ENCODE measurements around the gene MAU2.

Gene MAU2

DNA sequence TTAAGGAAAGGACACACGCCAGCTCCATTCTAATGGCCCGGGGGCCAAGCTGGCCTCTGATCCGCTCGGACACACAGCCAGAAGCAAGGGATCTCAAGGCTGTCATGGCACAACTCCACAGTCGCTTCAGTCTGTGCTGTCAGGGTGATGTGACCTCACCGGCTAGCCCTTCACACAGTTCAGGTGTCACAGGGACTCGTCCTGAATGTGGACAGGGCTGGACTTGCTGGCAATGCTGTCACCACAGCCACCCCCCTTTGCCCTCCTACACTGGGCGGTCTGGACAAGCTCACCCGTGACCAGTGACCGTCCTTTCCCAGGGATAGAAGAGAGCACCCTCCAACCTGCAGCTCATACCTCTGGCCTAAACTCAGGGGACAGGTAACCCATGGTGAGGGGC is 15.6 kb upstream of the MAU2 start:
- no peaks in the 10 kb centered on the region for H3K4me1 ChIP-seq (ENCODE audit: control insufficient read depth in 5 of 5, insufficient read depth in 5 of 5, low read length in 5 of 5)
- H3K27ac ChIP-seq (ENCODE audit: low read depth, low read length), result no peak overlapping the region
- H3K9me3 ChIP-seq (ENCODE audit: control insufficient read depth in 5 of 5, low read length in 5 of 5), result no peaks in the 10 kb centered on the region
- no peaks in the 10 kb centered on the region for H3K27me3 ChIP-seq (ENCODE audit: control insufficient read depth in 5 of 5, insufficient read depth in 4 of 5, low read length in 5 of 5)
- no peak overlapping the region for H3K9ac ChIP-seq (ENCODE audit: low read length in 5 of 5)
- H3K4me3 ChIP-seq (ENCODE audit: low read depth in 1 of 5, low read length in 5 of 5), result no peak overlapping the region
- peaks cover 0 to 95% (median 84%) of the 10 kb centered on the region in 5 donors for H3K36me3 ChIP-seq (ENCODE audit: control insufficient read depth in 5 of 5, insufficient read depth in 5 of 5, low read length in 5 of 5)

DNA sequence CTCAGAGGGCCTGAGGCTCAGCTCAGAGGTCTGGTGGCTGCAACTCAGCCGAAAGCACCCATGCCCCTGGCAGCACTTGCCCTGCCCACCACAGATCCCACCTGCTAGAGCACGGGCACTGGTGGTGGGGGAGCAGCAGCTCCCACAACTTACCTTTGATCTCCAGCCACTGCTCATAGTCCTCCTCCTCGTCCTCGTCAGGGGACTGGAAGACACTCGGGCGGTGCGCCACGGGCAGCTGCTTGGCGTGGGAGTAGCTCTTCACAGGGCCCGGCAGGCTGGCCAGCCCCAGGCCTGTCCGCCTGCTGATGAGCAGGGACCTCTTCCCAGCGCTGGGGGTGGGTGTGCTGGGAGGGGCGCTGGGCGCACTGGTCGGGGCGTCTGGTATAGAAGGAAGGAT is 14.9 kb upstream of the MAU2 start:
- Histone ChIP-seq H3K27me3 (ENCODE audit: control insufficient read depth in 5 of 5, insufficient read depth in 4 of 5, low read length in 5 of 5) (no peaks in the 10 kb centered on the region), H3K36me3 (ENCODE audit: control insufficient read depth in 5 of 5, insufficient read depth in 5 of 5, low read length in 5 of 5) (peaks cover 0 to 93% (median 82%) of the 10 kb centered on the region in 5 donors), H3K4me3 (ENCODE audit: low read depth in 1 of 5, low read length in 5 of 5) (no peak overlapping the region), H3K27ac (ENCODE audit: low read depth, low read length) (no peak overlapping the region), H3K9ac (ENCODE audit: low read length in 5 of 5) (no peak overlapping the region), H3K9me3 (ENCODE audit: control insufficient read depth in 5 of 5, low read length in 5 of 5) (no peaks in the 10 kb centered on the region), H3K4me1 (ENCODE audit: control insufficient read depth in 5 of 5, insufficient read depth in 5 of 5, low read length in 5 of 5) (no peaks in the 10 kb centered on the region)

DNA sequence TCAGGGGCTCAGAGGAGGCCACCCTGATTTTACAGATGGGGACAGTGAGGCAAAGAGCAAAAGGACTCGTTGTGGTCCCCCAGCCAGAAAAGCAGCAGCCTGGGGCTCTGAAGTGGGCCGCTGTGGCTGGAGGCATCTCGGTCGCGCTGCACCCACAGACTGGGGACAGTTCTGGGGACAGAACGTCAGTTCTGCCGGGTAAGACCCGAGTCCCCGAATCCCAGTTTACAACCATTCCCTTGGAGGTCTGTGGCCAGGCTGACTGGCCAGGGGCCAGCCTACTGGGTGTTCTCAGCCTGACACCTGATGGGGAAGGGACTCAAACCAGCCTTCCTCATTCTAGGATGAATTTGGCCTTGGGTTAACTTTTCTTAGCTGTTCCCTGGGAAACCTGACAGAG is 14.4 kb upstream of the MAU2 start:
- peaks cover 0 to 89% (median 77%) of the 10 kb centered on the region in 5 donors for H3K36me3 ChIP-seq (ENCODE audit: control insufficient read depth in 5 of 5, insufficient read depth in 5 of 5, low read length in 5 of 5)

DNA sequence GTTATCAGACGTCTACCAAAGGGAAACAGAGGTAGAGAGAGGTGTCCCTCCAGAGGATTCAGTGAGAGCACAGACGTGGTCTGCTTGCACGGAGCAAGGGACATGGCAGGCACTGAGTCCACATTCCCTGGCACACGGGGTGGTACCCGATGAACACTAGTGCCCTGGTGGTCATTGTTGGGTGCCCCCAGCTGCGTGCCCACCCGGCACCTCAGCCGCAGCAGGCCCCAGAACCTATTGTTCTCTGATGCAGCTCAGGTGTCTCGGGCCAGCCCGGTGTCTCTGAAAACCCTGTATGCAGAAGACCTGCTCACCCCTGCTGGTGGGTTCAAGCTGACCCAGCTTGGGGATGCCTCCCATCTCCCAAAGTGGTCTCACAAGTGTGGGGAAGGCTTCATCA is 12.3 kb upstream of the MAU2 start:
- no peak overlapping the region for H3K4me3 ChIP-seq (ENCODE audit: low read depth in 1 of 5, low read length in 5 of 5)
- no peaks in the 10 kb centered on the region for H3K4me1 ChIP-seq (ENCODE audit: control insufficient read depth in 5 of 5, insufficient read depth in 5 of 5, low read length in 5 of 5)
- H3K27ac ChIP-seq (ENCODE audit: low read depth, low read length), result no peak overlapping the region
- H3K9me3 ChIP-seq (ENCODE audit: control insufficient read depth in 5 of 5, low read length in 5 of 5), result no peaks in the 10 kb centered on the region
- no peaks in the 10 kb centered on the region for H3K27me3 ChIP-seq (ENCODE audit: control insufficient read depth in 5 of 5, insufficient read depth in 4 of 5, low read length in 5 of 5)
- no peak overlapping the region for H3K9ac ChIP-seq (ENCODE audit: low read length in 5 of 5)
- H3K36me3 ChIP-seq (ENCODE audit: control insufficient read depth in 5 of 5, insufficient read depth in 5 of 5, low read length in 5 of 5), result peaks cover 0 to 80% (median 66%) of the 10 kb centered on the region in 5 donors

More for the DNA sequence above, 14.4 kb upstream of the MAU2 start:
- Histone ChIP-seq H3K4me1 (ENCODE audit: control insufficient read depth in 5 of 5, insufficient read depth in 5 of 5, low read length in 5 of 5) (no peaks in the 10 kb centered on the region), H3K9me3 (ENCODE audit: control insufficient read depth in 5 of 5, low read length in 5 of 5) (no peaks in the 10 kb centered on the region), H3K4me3 (ENCODE audit: low read depth in 1 of 5, low read length in 5 of 5) (no peak overlapping the region), H3K27me3 (ENCODE audit: control insufficient read depth in 5 of 5, insufficient read depth in 4 of 5, low read length in 5 of 5) (no peaks in the 10 kb centered on the region), H3K27ac (ENCODE audit: low read depth, low read length) (no peak overlapping the region), H3K9ac (ENCODE audit: low read length in 5 of 5) (no peak overlapping the region)

DNA sequence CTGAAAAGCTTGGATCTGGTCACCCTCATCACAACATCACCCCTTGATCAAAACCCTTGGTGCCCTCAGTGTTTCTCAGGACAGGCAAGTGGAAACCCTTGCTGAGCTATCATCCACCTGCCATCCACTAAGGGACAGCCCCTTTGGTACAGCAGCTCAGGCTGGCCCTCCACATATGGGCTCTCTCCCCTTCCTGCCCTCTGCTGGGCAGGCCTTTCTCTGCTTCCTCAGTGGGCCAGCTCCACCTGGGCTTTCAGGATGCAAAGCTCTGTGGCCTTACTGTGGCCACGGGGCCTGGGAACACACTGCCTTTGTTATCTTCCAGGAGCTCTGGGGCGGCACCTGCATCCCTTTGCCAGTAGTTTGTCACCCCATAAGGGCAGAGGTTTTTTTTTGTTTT is 5.2 kb upstream of the MAU2 start:
- Histone ChIP-seq H3K36me3 (ENCODE audit: control insufficient read depth in 5 of 5, insufficient read depth in 5 of 5, low read length in 5 of 5) (peaks cover 0 to 44% (median 32%) of the 10 kb centered on the region in 5 donors), H3K9ac (ENCODE audit: low read length in 5 of 5) (peak overlapping the region in 1 of 5 donors; percentile 35), H3K4me3 (ENCODE audit: low read depth in 1 of 5, low read length in 5 of 5) (no peak overlapping the region), H3K27me3 (ENCODE audit: control insufficient read depth in 5 of 5, insufficient read depth in 4 of 5, low read length in 5 of 5) (no peaks in the 10 kb centered on the region), H3K9me3 (ENCODE audit: control insufficient read depth in 5 of 5, low read length in 5 of 5) (no peaks in the 10 kb centered on the region), H3K27ac (ENCODE audit: low read depth, low read length) (no peak overlapping the region), H3K4me1 (ENCODE audit: control insufficient read depth in 5 of 5, insufficient read depth in 5 of 5, low read length in 5 of 5) (peaks cover 2 to 15% (median 12%) of the 10 kb centered on the region in 5 donors)

DNA sequence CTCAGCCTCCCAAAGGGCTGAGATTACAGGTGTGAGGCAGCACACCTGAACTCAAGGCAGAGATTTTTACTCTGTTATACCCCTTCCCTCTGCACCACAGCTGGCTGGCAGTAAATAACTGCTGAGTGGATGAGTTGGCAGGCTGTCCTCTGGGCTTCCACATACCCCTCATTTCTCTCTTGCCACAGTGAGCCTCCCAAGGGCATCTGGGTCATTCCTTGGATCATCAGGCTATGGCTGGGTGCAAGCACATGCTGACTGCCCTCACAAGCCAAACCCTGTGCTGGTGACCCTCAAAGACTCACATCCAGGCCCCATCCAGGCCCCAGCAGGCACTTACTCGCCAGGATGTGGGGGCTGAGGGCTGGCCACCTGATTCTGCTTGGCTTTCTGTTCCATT is 4.5 kb upstream of the MAU2 start:
- H3K27ac ChIP-seq (ENCODE audit: low read depth, low read length), result no peak overlapping the region
- no peak overlapping the region for H3K4me3 ChIP-seq (ENCODE audit: low read depth in 1 of 5, low read length in 5 of 5)
- H3K36me3 ChIP-seq (ENCODE audit: control insufficient read depth in 5 of 5, insufficient read depth in 5 of 5, low read length in 5 of 5), result peaks cover 0 to 42% (median 28%) of the 10 kb centered on the region in 5 donors
- peaks cover 2 to 16% (median 12%) of the 10 kb centered on the region in 5 donors for H3K4me1 ChIP-seq (ENCODE audit: control insufficient read depth in 5 of 5, insufficient read depth in 5 of 5, low read length in 5 of 5)
- no peaks in the 10 kb centered on the region for H3K27me3 ChIP-seq (ENCODE audit: control insufficient read depth in 5 of 5, insufficient read depth in 4 of 5, low read length in 5 of 5)
- no peaks in the 10 kb centered on the region for H3K9me3 ChIP-seq (ENCODE audit: control insufficient read depth in 5 of 5, low read length in 5 of 5)
- no peak overlapping the region for H3K9ac ChIP-seq (ENCODE audit: low read length in 5 of 5)

DNA sequence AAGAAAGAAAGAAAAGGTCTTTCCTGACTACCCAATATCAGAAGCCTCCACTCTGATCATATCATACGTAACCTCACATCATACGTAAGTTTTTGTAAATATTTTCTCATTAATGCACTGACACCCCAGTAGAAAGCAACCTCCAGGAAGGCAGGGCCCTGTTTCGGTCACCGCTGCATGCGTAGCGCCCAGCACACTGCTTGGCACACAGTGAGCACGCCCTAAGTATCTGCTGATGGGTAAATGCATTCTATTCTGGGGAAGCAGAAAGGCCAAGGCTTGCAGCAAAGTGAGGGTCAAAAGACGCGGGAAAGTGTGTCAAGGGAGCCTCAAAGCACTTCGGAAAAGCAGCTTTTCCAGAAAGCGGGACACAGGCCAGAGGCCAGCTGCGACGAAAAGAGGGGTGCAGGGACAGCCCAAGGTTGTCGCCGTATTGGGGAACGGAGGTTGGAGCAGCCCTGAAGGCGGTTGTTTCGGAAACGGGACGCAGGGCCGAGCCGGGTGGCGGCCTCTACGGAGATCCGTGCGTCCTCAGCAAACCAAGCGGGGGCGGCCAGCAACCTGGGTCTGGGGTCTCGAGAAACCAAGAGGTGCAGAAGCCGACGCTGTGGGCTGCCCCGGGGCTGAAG is 783 bp upstream of the MAU2 start:
- peak overlapping the region; percentile 89 to 100 (median 99) for H3K9ac ChIP-seq (ENCODE audit: low read length in 5 of 5)
- H3K9me3 ChIP-seq (ENCODE audit: control insufficient read depth in 5 of 5, low read length in 5 of 5), result no peaks in the 10 kb centered on the region
- H3K36me3 ChIP-seq (ENCODE audit: control insufficient read depth in 5 of 5, insufficient read depth in 5 of 5, low read length in 5 of 5), result peaks cover 0 to 34% (median 28%) of the 10 kb centered on the region in 5 donors
- peaks cover 2 to 36% (median 27%) of the 10 kb centered on the region in 5 donors for H3K4me1 ChIP-seq (ENCODE audit: control insufficient read depth in 5 of 5, insufficient read depth in 5 of 5, low read length in 5 of 5)
- peak overlapping the region; percentile 87 for H3K27ac ChIP-seq (ENCODE audit: low read depth, low read length)
- H3K27me3 ChIP-seq (ENCODE audit: control insufficient read depth in 5 of 5, insufficient read depth in 4 of 5, low read length in 5 of 5), result no peaks in the 10 kb centered on the region
- peak overlapping the region; percentile 82 to 99 (median 94) for H3K4me3 ChIP-seq (ENCODE audit: low read depth in 1 of 5, low read length in 5 of 5)

DNA sequence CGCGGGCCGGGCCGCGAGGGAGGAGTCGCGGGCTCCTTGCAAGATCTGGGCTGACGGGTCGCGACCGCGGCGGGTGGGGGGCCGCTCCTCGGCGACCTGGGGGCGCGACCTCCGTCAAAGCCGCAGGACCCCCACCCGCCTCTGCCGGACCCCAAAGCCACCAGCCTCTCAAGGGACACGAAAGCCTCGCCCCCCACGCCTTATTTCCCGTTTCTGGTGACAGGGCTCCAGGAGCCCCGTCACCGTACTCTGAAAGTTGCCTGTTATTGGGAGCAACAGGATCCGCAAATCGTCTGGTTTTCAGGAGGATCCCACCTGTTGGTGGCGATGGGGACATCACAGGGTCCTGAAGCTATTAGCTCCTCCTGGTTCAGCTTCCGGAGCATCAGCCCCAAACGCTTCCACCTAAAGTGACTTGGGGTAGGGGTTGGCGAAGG is 530 bp downstream of the MAU2 start:
- peaks cover 2 to 36% (median 27%) of the 10 kb centered on the region in 5 donors for H3K4me1 ChIP-seq (ENCODE audit: control insufficient read depth in 5 of 5, insufficient read depth in 5 of 5, low read length in 5 of 5)
- H3K4me3 ChIP-seq (ENCODE audit: low read depth in 1 of 5, low read length in 5 of 5), result peak overlapping the region; percentile 82 to 99 (median 92)
- H3K9me3 ChIP-seq (ENCODE audit: control insufficient read depth in 5 of 5, low read length in 5 of 5), result no peaks in the 10 kb centered on the region
- H3K27ac ChIP-seq (ENCODE audit: low read depth, low read length), result peak overlapping the region; percentile 87
- H3K9ac ChIP-seq (ENCODE audit: low read length in 5 of 5), result peak overlapping the region; percentile 69 to 100 (median 99)
- H3K27me3 ChIP-seq (ENCODE audit: control insufficient read depth in 5 of 5, insufficient read depth in 4 of 5, low read length in 5 of 5), result no peaks in the 10 kb centered on the region
- peaks cover 0 to 31% (median 20%) of the 10 kb centered on the region in 5 donors for H3K36me3 ChIP-seq (ENCODE audit: control insufficient read depth in 5 of 5, insufficient read depth in 5 of 5, low read length in 5 of 5)

DNA sequence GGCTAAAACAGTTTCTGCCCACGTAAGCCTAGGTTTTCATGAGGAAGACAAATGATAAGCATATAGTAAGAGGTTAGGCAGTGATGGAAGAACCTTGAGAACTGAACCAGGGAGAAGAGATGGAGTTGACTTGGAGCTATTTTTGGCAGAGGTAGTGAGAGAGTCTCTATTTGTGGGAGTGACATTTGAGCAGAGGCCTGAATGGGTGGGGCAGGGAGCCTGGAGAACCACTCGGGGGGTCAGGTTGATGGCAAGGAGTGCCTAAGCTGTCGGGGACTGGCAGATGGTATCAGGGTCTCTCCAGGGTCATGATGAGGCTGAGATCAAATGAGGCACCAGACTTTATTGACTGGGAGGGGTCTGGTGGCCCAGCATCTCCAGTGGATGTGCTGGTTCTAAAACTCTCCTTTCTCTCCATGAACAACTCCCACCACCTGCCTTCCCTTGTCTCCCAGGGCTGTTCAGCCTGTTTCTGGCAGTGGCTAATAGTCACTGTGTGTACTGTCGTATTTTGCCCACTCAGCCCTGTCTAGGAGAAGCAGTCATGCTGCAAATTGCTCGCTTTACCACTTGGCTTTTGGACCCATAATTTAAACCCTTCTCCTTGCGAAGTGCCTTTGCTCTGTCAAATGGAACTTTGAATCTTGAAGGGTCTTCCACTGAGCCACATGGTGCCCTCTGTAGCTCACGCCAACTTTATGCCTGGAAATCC is 3.6 kb downstream of the MAU2 start:
- Histone ChIP-seq H3K4me1 (ENCODE audit: control insufficient read depth in 5 of 5, insufficient read depth in 5 of 5, low read length in 5 of 5) (peaks cover 2 to 38% (median 31%) of the 10 kb centered on the region in 5 donors), H3K27me3 (ENCODE audit: control insufficient read depth in 5 of 5, insufficient read depth in 4 of 5, low read length in 5 of 5) (no peaks in the 10 kb centered on the region), H3K9me3 (ENCODE audit: control insufficient read depth in 5 of 5, low read length in 5 of 5) (no peaks in the 10 kb centered on the region), H3K9ac (ENCODE audit: low read length in 5 of 5) (no peak overlapping the region), H3K36me3 (ENCODE audit: control insufficient read depth in 5 of 5, insufficient read depth in 5 of 5, low read length in 5 of 5) (peaks cover 0 to 38% (median 28%) of the 10 kb centered on the region in 5 donors), H3K27ac (ENCODE audit: low read depth, low read length) (no peak overlapping the region), H3K4me3 (ENCODE audit: low read depth in 1 of 5, low read length in 5 of 5) (no peak overlapping the region)

DNA sequence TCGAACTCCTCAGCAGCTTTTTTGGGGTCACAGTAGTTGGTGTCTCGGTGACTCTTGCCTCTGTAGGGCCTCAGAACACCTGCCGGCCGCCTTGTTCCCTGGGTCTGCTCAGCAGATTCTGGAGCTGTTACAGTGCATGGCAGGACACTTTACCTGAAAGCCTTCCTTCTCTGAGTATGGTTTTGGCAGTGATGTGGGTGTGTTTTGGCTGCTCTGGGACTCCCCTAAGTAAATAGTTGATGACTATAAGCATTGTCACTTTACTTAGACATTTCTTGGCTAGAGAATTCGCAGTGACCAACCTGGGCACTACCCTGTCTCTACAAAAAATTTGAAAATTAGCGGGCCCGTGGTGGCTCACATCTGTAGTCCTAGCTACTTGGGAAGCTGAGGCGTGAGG is 7.0 kb downstream of the MAU2 start:
- Histone ChIP-seq H3K9ac (ENCODE audit: low read length in 5 of 5) (no peak overlapping the region), H3K4me1 (ENCODE audit: control insufficient read depth in 5 of 5, insufficient read depth in 5 of 5, low read length in 5 of 5) (peaks cover 0 to 16% (median 6%) of the 10 kb centered on the region in 5 donors), H3K9me3 (ENCODE audit: control insufficient read depth in 5 of 5, low read length in 5 of 5) (no peaks in the 10 kb centered on the region), H3K27me3 (ENCODE audit: control insufficient read depth in 5 of 5, insufficient read depth in 4 of 5, low read length in 5 of 5) (no peaks in the 10 kb centered on the region), H3K27ac (ENCODE audit: low read depth, low read length) (no peak overlapping the region), H3K36me3 (ENCODE audit: control insufficient read depth in 5 of 5, insufficient read depth in 5 of 5, low read length in 5 of 5) (peaks cover 0 to 65% (median 50%) of the 10 kb centered on the region in 5 donors), H3K4me3 (ENCODE audit: low read depth in 1 of 5, low read length in 5 of 5) (no peak overlapping the region)

All from subcutaneous abdominal adipose tissue (tissue), 5 donors.